HepG2 (cell line): ENCODE data around the gene CCL27. TPM values are rescaled to one million over a fixed set of nuclear protein-coding genes. Genes with fewer than 3 reads are reported as not detected.

ENCODE experiments used
- ATRX ChIP-seq: sonication (generic); formaldehyde crosslinking; IDR thresholded peaks from 2 replicates; pipeline ENCODE4 v1.4.0; 2020; ENCODE audit warnings: missing genetic modification reagents, borderline replicate concordance
- CBX5 ChIP-seq: sonication (generic); formaldehyde crosslinking; IDR thresholded peaks from 2 replicates; pipeline ENCODE4 v1.4.0; 2020; ENCODE audit warnings: missing genetic modification reagents, borderline replicate concordance
- FOXK2 ChIP-seq: fragments of 450-650 bp; IDR thresholded peaks from 2 replicates; pipeline ENCODE4 v1.6.1; 2016
- HMG20B ChIP-seq: conservative IDR thresholded peaks from 2 replicates; pipeline ENCODE4 v1.6.1; 2016; ENCODE audit warnings: missing genetic modification reagents, missing compliant biosample characterization
- HMGA1 ChIP-seq: sonication (generic); formaldehyde crosslinking; conservative IDR thresholded peaks from 2 replicates; pipeline ENCODE4 v1.4.0; 2020; ENCODE audit warnings: missing genetic modification reagents
- JUND ChIP-seq: sonication (generic); formaldehyde crosslinking; IDR thresholded peaks from 2 replicates; pipeline ENCODE4 v1.8.0; 2022; ENCODE audit warnings: mild to moderate bottlenecking, missing genetic modification reagents
- NFATC3 ChIP-seq: sonication (generic); formaldehyde crosslinking; IDR thresholded peaks from 2 replicates; pipeline ENCODE4 v1.5.1; 2020; ENCODE audit warnings: mild to moderate bottlenecking, missing genetic modification reagents
- PAX8 ChIP-seq: sonication (generic); formaldehyde crosslinking; IDR thresholded peaks from 2 replicates; pipeline ENCODE4 v1.8.0; 2022; ENCODE audit warnings: mild to moderate bottlenecking, missing genetic modification reagents, borderline replicate concordance
- RAD51 ChIP-seq: fragments of 450-650 bp; IDR thresholded peaks from 2 replicates; pipeline ENCODE4 v1.6.1; 2016; ENCODE audit warnings: borderline replicate concordance
- RARA ChIP-seq: IDR thresholded peaks from 2 replicates; pipeline ENCODE4 v1.6.1; 2016; ENCODE audit warnings: missing genetic modification reagents, missing compliant biosample characterization
- SAP130 ChIP-seq: IDR thresholded peaks from 2 replicates; pipeline ENCODE4 v1.6.1; 2016; ENCODE audit warnings: low read depth
- TFE3 ChIP-seq: IDR thresholded peaks from 2 replicates; pipeline ENCODE4 v1.6.1; 2016
- ZFP62 ChIP-seq: sonication (generic); formaldehyde crosslinking; IDR thresholded peaks from 2 replicates; pipeline ENCODE4 v1.4.0; 2020; ENCODE audit warnings: missing genetic modification reagents
- ZFP90 ChIP-seq: sonication (generic); formaldehyde crosslinking; IDR thresholded peaks from 2 replicates; pipeline ENCODE4 v1.8.0; 2022; ENCODE audit warnings: missing genetic modification reagents, mild to moderate bottlenecking, inconsistent platforms, borderline replicate concordance
- ZKSCAN8 ChIP-seq: IDR thresholded peaks from 2 replicates; pipeline ENCODE4 v1.6.1; 2016; ENCODE audit warnings: borderline replicate concordance, missing genetic modification reagents, missing compliant biosample characterization
- ZNF224 ChIP-seq: sonication (generic); formaldehyde crosslinking; IDR thresholded peaks from 2 replicates; pipeline ENCODE4 v1.5.0; 2020; ENCODE audit warnings: mild to moderate bottlenecking, missing genetic modification reagents
- ZNF510 ChIP-seq: sonication (generic); formaldehyde crosslinking; IDR thresholded peaks from 2 replicates; pipeline ENCODE4 v1.4.0; 2020; ENCODE audit warnings: low read depth, mild to moderate bottlenecking, missing genetic modification reagents
- ZNF672 ChIP-seq: sonication (generic); formaldehyde crosslinking; IDR thresholded peaks from 2 replicates; pipeline ENCODE4 v1.8.1; 2022; ENCODE audit warnings: missing genetic modification reagents
- ZNF768 ChIP-seq: sonication (generic); formaldehyde crosslinking; IDR thresholded peaks from 2 replicates; pipeline ENCODE4 v1.4.0; 2020; ENCODE audit warnings: missing genetic modification reagents
- ZNF891 ChIP-seq: sonication (generic); formaldehyde crosslinking; IDR thresholded peaks from 2 replicates; pipeline ENCODE4 v1.5.0; 2020; ENCODE audit warnings: mild to moderate bottlenecking, missing genetic modification reagents
- polyA plus RNA-seq, 8 experiments: library from polyadenylated mRNA; depleted of rRNA in 3 of 8; stranded (reverse) in 7 of 8; unstranded in 1 of 8; fragments of >200 nt; fragmentation: Illumina TruSeq in 4 of 8; extraction: Trizol in 4 of 8; gene quantifications; 2 replicates each; pipeline versions ENCODE4 v1.2.1 to v1.2.3, GENCODE V29; 2011 to 2016; ENCODE audit warnings: low read depth in 4 of 8, missing spikeins in 1 of 8, mixed read lengths in 1 of 8; ENCODE audit not compliant: insufficient read depth in 1 of 8
- total RNA-seq, 5 experiments: library from RNA; depleted of rRNA; stranded (reverse); fragments of >200 nt; fragmentation: Illumina TruSeq; extraction: Trizol; gene quantifications; 2 replicates each; pipeline ENCODE4 v1.2.3, GENCODE V29; 2016; ENCODE audit warnings: low read depth in 1 of 5
- TF ChIP-seq, protein P1 (sequence below): sonication (generic); formaldehyde crosslinking; conservative IDR thresholded peaks from 2 replicates; pipeline ENCODE4 v1.5.0; 2020; ENCODE audit warnings: missing genetic modification reagents
- TF ChIP-seq, protein P2 (sequence below): sonication (generic); formaldehyde crosslinking; IDR thresholded peaks from 2 replicates; pipeline ENCODE4 v1.4.0; 2020; ENCODE audit warnings: low read depth, missing genetic modification reagents
- TF ChIP-seq, protein P3 (sequence below): sonication (generic); formaldehyde crosslinking; IDR thresholded peaks from 2 replicates; pipeline ENCODE4 v1.5.0; 2020; ENCODE audit warnings: missing genetic modification reagents, mild to moderate bottlenecking, borderline replicate concordance

CCL27 gene
- total and polyA plus RNA-seq, 2 of the 13 experiments (the other 11 are each of a cell fraction or from before 2014, with no cell fraction given), result not detected

DNA sequence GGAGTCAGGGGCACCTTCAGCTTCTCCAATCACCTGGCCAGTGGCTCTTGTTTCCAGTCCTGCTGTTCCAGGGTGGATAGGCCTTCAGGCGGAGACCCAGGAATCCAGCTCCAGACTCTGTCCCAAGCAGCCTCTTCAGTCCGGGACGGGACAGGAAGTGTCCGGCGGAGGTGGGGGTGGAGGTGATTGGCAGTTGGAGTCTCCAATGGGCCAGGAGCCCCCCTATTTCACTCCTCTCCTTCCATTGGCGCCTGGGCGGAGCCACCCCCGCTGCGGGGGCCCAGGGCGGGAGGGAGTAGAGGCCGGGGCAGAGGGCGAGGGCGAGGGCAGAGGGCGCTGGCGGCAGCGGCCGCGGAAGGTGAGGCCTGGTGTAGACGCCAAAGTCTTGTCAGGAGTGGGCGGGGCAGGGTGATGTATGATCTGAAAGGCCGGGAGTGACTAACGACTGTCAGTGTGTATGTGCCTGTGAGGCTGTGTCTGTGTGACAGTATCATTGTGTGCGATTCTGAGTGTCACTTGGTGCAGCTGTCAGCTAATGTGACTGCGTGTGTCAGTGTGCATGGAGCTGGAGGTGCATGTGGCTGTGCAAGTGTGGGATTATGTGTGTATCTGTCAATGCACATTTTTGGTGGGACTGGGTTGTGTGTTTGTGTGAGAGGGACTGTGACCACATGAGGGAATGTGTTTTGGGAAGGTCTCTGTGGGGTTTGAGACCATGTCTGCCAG is 10.4 kb downstream of the CCL27 start, which contains the start of gene IL11RA (continued):
- TF ChIP-seq, protein P1, sequence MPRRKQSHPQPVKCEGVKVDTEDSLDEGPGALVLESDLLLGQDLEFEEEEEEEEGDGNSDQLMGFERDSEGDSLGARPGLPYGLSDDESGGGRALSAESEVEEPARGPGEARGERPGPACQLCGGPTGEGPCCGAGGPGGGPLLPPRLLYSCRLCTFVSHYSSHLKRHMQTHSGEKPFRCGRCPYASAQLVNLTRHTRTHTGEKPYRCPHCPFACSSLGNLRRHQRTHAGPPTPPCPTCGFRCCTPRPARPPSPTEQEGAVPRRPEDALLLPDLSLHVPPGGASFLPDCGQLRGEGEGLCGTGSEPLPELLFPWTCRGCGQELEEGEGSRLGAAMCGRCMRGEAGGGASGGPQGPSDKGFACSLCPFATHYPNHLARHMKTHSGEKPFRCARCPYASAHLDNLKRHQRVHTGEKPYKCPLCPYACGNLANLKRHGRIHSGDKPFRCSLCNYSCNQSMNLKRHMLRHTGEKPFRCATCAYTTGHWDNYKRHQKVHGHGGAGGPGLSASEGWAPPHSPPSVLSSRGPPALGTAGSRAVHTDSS, result no peak
- TF ChIP-seq TFE3, result 0 out of 2 replicates have a peak, but pooled peaks have one; percentile 17
- TF ChIP-seq, protein P2, sequence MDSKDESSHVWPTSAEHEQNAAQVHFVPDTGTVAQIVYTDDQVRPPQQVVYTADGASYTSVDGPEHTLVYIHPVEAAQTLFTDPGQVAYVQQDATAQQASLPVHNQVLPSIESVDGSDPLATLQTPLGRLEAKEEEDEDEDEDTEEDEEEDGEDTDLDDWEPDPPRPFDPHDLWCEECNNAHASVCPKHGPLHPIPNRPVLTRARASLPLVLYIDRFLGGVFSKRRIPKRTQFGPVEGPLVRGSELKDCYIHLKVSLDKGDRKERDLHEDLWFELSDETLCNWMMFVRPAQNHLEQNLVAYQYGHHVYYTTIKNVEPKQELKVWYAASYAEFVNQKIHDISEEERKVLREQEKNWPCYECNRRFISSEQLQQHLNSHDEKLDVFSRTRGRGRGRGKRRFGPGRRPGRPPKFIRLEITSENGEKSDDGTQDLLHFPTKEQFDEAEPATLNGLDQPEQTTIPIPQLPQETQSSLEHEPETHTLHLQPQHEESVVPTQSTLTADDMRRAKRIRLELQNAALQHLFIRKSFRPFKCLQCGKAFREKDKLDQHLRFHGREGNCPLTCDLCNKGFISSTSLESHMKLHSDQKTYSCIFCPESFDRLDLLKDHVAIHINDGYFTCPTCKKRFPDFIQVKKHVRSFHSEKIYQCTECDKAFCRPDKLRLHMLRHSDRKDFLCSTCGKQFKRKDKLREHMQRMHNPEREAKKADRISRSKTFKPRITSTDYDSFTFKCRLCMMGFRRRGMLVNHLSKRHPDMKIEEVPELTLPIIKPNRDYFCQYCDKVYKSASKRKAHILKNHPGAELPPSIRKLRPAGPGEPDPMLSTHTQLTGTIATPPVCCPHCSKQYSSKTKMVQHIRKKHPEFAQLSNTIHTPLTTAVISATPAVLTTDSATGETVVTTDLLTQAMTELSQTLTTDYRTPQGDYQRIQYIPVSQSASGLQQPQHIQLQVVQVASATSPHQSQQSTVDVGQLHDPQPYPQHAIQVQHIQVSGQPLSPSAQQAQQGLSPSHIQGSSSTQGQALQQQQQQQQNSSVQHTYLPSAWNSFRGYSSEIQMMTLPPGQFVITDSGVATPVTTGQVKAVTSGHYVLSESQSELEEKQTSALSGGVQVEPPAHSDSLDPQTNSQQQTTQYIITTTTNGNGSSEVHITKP (CRISPR knock-in tag), result peak; percentile 90
- peak; percentile 65 for TF ChIP-seq RARA (CRISPR knock-in tag)
- no peak for TF ChIP-seq ZFP90 (CRISPR knock-in tag)
- TF ChIP-seq ZNF768, result no peak; the same call in 1 of the 2 replicates
- TF ChIP-seq HMGA1 (CRISPR knock-in tag), result no peak
- no peak for TF ChIP-seq NFATC3
- no peak for TF ChIP-seq ZKSCAN8 (CRISPR knock-in tag)
- no peak for TF ChIP-seq ZFP62 (CRISPR knock-in tag)
- TF ChIP-seq HMG20B, result 0 out of 2 replicates have a peak, but pooled peaks have one; percentile 7
- no peak for TF ChIP-seq JUND (CRISPR knock-in tag)
- TF ChIP-seq ZNF672 (CRISPR knock-in tag), result 0 out of 2 replicates have a peak, but pooled peaks have one; percentile 38
- TF ChIP-seq ZNF891 (CRISPR knock-in tag), result 0 out of 2 replicates have a peak, but pooled peaks have one; percentile 32
- no peak for TF ChIP-seq ZNF224
- no peak for TF ChIP-seq CBX5
- no peak for TF ChIP-seq ATRX (CRISPR knock-in tag)
- 0 out of 2 replicates have a peak, but pooled peaks have one; percentile 38 for TF ChIP-seq PAX8 (CRISPR knock-in tag)
- 0 out of 2 replicates have a peak, but pooled peaks have one; percentile 11 for TF ChIP-seq FOXK2
- TF ChIP-seq SAP130 (CRISPR knock-in tag), result peak; percentile 94
- no peak for TF ChIP-seq ZNF510 (CRISPR knock-in tag)
- TF ChIP-seq, protein P3, sequence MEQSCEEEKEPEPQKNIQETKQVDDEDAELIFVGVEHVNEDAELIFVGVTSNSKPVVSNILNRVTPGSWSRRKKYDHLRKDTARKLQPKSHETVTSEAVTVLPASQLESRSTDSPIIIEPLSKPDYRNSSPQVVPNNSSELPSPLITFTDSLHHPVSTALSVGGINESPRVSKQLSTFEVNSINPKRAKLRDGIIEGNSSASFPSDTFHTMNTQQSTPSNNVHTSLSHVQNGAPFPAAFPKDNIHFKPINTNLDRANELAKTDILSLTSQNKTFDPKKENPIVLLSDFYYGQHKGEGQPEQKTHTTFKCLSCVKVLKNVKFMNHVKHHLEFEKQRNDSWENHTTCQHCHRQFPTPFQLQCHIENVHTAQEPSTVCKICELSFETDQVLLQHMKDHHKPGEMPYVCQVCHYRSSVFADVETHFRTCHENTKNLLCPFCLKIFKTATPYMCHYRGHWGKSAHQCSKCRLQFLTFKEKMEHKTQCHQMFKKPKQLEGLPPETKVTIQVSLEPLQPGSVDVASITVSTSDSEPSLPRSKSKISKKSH (CRISPR knock-in tag), result no peak
- TF ChIP-seq RAD51, result no peak
